ENCODE data around the gene GRAMD2A.
A peak's percentile ranks its signal among the peaks of the same experiment; 100 is the strongest.

Gene GRAMD2A

GRCh38 chr15:72217216-72217615 is 19.6 kb upstream of the GRAMD2A start:
- no peak for DNase-seq

GRCh38 chr15:72216079-72216478 is 18.5 kb upstream of the GRAMD2A start:
- no peak for DNase-seq

- DNase-seq: no peak
These were observed 10.0 kb upstream of the GRAMD2A start for GRCh38 chr15:72207558-72208085.

- no peak for DNase-seq
These were observed 9.1 kb upstream of the GRAMD2A start for GRCh38 chr15:72206677-72207000.

GRCh38 chr15:72205896-72206676 is 8.5 kb upstream of the GRAMD2A start:
- DNase-seq: no peak

GRCh38 chr15:72205273-72205672 is 7.7 kb upstream of the GRAMD2A start:
- DNase-seq: no peak

- DNase-seq: peak in 13 of 14 donors; percentile 19 to 99 (median 73)
These were observed 5.9 kb upstream of the GRAMD2A start for GRCh38 chr15:72203507-72203837.

- no peak for DNase-seq
These were observed 5.4 kb upstream of the GRAMD2A start for GRCh38 chr15:72202801-72203506.

- DNase-seq: no peak
These were observed 4.7 kb upstream of the GRAMD2A start for GRCh38 chr15:72202302-72202701.

- DNase-seq: peak in 4 of 14 donors; percentile 11 to 55 (median 19)
These were observed 3.9 kb upstream of the GRAMD2A start for GRCh38 chr15:72201391-72201921.

GRCh38 chr15:72200395-72201237 is 3.0 kb upstream of the GRAMD2A start:
- no peak for DNase-seq

- peak in 12 of 14 donors; percentile 17 to 82 (median 44) for DNase-seq
These were observed 2.2 kb upstream of the GRAMD2A start for GRCh38 chr15:72199721-72200212.

- no peak for DNase-seq
These were observed 1.6 kb upstream of the GRAMD2A start for GRCh38 chr15:72199205-72199515.

- no peak for DNase-seq
These were observed 993 bp upstream of the GRAMD2A start for GRCh38 chr15:72198356-72199204.

- DNase-seq: peak in 1 of 14 donors; percentile 37
These were observed 537 bp downstream of the GRAMD2A start for GRCh38 chr15:72197041-72197459.

- no peak for DNase-seq
These were observed 1.1 kb downstream of the GRAMD2A start for GRCh38 chr15:72196409-72197040.

GRCh38 chr15:72195101-72195511 is 2.5 kb downstream of the GRAMD2A start:
- peak in 4 of 14 donors; percentile 11 to 23 (median 14) for DNase-seq

- no peak for DNase-seq
These were observed 3.7 kb downstream of the GRAMD2A start for GRCh38 chr15:72193836-72194396.

GRCh38 chr15:72192416-72192815 is 5.2 kb downstream of the GRAMD2A start:
- DNase-seq: no peak

GRCh38 chr15:72189250-72189902 is 8.2 kb downstream of the GRAMD2A start:
- DNase-seq: no peak

All from C1 segment of cervical spinal cord (tissue), 14 donors.